Colon (tissue), 2 donors: ENCODE data around the gene APEH.
"Not testable (repeated sequence)": the region's sequence is repeated elsewhere in the genome, so short reads cannot be mapped to it uniquely, and the experiment has no call there.

Experiments
- FAIRE-seq: peaks from 2 replicates; lab custom pipeline; 2012; peaks lifted over from hg19 to GRCh38; lab: Jason Lieb, UNC
- donor health status: control.
- donor health status: control.

The APEH gene

DNA sequence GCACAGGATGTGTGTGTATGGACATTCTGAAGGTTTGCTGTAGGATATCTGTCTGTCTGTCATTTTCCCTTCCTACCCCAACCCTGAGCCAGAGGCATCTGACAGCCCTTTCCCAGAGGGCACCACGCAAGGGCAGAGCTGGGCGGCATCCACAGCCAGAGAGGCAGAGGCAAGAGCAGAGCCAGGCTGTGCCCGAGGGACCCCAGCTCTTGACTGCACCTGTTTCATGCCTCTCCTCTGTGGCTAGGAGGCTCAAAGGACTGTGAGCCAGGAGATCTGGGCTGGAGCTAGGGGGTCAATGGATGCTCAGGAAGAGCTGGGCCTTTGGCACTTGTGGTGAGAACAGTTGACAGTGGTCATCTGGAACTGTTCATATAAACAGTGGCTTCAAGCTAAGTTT is 4.8 kb upstream of the APEH start:
- FAIRE-seq: no peak

DNA sequence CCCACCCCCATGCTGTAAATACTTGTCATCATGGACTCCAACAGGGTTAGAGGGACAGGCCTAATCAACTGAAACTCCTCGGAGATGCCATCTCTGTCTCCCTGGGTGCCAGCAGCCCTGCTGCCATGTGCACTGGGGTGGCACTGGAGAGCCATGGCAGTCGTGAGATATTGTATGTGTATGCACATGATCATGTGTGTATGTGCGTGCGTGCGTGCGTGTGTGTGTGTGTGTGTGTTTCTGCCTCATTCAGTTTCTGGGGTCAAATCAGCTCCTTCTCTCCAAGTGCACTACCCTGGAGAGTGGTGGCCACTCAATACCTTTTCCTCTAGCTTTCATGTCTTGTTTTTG is 3.2 kb upstream of the APEH start:
- FAIRE-seq: no peak

DNA sequence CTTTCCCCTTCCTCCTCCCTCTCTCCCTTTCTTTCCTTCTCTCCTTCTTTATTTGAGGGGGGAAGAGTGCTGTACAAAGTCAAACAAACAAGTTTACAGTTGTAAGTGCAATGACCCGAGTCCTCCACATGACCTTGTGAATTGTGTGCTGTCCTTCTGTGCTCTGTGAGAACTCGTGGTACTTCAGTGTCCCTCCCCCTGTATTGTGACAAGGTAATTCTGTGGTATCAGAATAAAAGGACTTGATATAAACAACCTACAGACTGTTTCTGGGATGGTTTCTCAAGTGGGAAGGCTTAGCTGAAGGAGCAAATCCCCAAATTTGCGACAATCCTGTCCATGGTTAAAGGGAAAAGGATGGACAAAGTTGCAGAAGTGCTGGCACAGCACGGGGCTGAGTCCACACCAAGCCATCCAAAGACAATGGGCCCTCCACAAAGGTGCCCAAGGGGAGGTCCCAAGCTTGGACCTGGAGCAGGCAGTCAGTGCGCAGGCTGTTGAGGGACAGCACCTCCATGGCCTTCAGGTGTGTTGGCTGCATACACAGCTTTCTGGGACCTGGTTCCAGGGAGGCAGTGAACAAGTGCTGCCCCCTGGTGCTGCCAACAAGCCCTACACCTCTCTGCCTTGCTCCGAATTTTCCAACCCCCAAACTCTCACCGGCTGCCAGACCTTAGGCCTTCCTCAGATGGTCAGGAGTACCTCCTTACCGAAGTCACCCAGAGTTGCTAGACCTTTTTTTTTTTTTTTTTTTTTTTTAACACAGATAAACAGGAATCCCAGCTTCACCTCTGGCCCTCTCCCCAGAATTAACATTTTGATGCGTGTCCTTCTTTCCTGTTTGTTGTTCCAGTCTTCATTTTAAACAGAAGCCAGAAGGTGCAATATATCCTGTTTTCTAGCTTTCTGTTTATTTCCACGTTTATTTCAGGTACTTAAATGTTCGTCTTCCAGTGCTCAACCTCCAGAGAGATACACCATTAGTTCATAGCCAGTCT is 2.6 kb upstream of the APEH start:
- no peak for FAIRE-seq

DNA sequence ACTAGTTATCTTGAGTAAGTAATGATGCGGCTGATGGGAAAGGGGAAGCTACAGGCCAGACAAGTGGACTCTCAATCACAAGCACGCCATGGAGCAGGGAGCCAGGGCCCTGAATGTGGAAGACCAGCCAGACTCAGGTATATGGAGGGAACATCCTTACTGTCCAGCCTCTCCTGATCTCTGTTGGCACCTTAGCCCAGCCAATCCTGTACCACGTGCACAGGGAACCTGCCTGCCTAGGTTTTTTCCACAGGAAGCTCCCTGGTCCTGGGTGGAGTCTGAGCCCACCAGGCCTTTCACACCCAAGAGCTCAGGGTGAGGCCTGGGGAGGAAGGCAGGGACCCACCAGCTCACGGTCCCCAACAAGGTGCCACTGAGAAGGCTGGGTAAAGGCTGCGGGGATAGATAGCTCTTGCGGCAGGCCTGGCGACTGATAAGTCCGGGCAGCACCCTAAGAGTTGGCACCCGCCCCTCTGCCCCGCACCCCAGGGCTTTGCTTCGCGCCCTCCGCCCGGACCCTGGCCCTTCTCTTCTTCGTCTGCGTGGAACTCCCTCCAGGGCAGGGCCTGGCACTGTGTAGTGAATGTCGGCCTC is 933 bp upstream of the APEH start:
- FAIRE-seq: no peak

DNA sequence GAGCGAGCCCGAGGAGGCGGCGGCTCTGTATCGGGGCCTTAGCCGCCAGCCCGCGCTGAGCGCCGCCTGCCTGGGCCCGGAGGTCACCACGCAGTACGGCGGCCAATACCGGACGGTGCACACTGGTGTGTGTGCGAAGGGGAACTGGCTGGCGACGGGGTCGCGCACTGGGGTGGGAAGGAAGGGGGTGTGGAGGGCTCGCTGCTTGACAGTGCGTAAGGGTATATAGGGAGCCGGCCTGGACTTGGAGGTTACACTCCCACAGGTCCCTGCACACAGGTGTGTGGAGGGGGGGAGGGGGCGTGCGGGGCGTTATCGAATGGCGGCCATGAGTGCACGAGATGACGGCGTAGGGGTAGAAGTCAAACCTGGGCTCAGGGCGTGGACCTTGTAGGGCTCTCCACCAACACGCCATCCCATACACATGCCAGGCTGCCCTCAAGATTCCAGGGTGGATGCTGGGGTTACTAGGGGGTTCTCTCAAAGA is 389 bp downstream of the APEH start:
- no peak for FAIRE-seq

DNA sequence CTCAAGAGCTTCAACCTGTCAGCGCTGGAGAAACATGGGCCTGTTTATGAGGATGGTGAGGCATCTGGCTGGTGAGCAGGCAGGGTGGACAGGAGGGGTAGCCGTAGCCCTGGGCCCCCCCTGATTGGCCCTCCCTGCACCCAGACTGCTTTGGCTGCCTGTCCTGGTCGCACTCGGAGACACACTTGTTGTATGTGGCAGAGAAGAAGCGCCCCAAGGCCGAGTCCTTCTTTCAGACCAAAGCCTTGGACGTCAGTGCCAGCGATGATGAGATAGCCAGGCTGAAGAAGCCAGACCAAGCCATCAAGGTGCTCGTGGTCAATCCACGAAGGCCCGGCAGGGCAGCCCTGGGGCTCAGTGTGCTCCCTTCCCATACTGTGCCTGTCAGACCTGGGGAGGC is 1.8 kb downstream of the APEH start:
- no peak for FAIRE-seq

DNA sequence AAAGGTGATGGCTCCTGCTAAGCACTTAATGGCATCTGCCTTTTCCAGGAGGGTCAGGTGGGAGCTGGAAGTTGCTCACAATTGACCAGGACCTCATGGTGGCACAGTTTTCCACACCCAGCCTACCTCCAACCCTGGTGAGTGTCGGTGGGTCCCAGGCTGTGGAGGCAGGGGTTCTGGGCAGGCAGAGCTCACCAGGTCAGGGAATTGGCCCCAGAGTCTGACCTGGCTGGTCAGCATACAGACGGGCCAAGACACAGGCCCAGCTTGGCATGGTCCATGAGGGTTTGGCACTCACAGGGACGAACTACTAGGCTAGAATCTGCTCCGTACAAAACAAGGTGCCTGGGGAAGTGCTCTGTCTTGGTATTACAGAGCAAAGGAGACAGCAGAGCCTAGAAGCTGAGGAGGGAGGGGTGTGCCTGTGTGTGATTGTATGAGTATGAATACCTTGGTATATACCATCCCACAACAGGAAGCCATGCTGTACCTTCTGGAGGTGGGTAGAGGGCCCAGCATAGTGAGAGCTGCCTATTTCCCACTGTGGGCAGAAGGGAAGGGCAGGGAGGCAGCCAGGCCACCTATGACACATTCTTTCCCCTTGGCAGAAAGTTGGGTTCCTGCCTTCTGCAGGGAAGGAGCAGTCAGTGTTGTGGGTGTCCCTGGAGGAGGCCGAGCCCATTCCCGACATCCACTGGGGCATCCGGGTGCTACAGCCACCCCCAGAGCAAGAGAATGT is 6.5 kb downstream of the APEH start:
- no peak for FAIRE-seq

DNA sequence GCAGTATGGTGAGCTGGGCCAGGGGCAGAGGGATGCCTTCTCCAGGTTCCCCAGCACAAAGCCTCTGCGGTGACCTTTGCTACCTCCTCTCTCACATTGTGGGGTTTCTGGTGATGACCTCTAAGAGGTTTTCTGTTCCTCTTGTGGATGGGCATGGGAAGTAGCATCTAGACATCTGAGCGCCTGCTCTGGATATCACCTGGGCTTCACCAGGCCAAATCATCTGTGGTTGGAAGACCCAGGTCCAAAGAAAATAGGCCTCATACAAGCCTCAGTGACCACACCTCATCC is 7.0 kb downstream of the APEH start:
- FAIRE-seq: no peak

DNA sequence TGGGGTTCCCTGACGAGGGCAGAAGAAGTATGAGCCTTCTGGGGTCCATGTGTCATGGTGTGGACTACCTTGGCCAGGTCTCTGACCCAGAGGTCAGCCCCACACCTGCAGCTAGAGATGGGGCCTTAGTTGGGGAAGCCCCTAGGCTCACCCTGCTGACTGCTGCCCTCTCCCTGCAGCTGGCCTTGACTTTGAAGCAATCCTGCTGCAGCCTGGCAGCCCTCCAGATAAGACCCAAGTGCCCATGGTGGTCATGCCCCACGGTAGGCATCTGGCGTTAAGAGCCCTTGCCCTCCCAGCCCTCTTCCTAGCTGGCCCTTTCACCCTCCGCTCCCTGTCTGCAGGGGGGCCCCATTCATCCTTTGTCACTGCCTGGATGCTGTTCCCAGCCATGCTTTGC is 7.4 kb downstream of the APEH start:
- FAIRE-seq: no peak

DNA sequence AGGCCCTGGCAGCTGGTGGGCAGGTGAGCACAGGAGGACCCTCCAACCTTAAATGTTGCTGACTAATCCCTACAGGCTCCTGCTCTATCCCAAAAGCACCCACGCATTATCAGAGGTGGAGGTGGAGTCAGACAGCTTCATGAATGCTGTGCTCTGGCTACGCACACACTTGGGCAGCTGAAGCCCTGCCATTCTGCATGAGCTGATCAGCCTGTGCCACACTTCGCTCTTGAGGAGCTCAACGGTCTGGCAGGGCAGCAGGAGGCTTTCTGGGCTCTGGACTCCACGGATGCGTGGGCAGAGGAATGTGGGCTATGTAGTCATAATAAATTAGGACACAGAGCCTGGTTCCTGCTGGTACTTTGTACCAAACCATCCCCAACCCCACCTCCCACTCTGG is 9.0 kb downstream of the APEH start:
- FAIRE-seq: no peak

DNA sequence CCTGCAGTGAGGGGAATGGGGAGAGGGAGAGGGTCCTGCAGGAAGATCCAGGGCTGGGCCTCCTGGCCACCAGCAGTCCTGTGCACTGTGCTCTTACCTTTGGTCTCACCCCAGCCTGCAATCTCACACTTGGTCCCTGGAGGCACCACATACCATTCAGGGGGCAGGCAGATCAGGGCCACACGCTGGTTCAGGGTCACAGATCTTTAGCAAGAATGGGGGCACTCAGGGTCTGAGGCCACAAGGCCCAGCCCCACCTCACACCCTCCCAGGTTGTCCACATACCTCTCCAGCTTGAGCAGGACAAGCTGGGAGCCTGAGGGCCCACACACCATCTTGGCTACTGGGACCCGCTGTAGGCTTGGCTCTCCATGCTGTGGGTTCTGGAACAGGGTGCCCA is 10.3 kb downstream of the APEH start:
- FAIRE-seq: not testable (repeated sequence)

DNA sequence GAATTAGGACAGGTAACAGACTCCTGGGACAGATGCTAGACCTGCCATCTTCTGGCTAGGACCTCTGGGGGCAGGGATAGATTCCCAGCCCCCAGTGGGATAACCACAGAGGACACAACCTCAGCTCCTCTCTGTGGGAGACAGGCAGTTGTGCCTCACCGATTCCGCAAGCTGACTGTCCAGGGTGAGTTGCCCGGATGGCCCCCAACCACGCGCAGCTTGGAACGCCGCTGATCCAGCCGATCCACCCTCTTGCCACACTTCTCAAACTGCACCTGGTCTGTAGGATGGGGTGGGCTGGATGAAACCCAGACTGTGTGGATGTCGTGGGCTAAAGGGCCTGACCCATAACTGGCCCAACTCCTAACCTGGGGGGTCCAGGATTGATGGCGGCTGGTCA is 11.0 kb downstream of the APEH start:
- not testable (repeated sequence) for FAIRE-seq

DNA sequence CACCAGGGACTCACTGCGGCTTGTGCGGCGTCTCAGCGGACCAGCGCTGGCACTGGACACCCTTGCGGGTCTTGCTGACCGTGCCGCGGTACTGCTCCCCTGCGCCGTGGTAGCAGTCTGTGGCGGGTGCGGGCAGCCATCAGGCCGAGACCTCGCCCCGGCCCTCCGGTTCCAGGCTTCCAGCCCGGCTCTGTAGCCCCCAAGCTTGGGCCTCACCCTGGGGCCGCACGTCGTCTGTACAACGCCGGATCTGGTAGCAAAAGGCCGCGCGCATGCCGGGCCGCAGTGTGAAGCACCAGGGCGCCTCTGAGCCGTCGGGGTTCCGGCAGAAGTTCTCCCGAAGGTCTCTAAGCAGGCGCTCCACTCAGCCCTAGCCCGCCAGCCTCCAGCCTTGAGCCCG is 11.7 kb downstream of the APEH start:
- FAIRE-seq: not testable (repeated sequence)

DNA sequence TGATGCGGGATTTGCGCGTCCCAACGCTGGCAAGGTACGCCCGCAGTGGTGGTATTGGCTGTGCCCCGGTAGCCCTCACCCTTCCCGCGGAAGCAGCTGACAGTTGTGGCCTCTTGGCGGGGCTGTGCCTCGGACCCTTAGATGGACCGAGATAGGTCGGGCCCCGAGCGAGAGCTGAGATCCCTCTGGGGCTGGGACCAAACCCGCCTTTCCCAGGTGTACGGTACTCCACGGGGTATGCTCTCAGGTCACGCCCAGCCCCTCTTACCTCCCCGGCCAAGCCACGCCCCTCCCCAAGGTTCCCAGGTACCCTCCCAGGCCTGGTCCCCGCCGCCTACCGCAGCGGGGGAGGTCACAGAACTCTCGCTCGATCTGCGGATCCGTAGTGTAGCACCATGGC is 12.2 kb downstream of the APEH start:
- FAIRE-seq: not testable (repeated sequence)

DNA sequence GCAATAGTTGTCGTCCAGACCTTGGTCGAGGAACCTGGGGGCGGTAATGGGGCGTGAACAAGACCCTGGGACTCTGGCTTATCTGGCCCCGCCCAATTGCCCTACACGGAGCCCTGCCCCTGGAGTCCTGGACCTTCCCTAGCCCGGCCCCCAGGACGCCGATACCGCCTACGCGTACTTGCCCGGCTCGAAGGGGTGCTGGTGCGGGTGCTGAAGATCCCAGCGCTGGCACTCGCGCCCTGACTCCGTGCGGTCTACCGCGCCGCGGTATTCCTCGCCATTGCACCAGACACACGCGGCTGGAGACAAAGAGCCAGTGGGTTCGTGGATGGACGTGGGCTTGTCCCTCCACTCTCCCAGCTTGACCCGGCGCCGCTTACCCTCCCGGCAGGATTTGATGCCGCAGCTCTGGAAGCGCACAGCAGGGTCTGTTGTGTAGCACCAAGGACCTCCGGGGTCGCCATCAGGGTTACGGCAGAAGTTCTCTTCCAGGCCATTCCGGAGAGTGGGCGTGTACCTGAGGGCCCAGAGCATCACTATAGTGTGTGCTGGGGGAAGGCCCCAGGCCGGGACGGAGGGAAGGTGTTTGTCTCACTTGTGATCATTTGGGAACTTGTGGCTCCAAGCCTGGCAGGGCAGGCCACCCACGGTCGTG is 12.7 kb downstream of the APEH start:
- FAIRE-seq: not testable (repeated sequence)

DNA sequence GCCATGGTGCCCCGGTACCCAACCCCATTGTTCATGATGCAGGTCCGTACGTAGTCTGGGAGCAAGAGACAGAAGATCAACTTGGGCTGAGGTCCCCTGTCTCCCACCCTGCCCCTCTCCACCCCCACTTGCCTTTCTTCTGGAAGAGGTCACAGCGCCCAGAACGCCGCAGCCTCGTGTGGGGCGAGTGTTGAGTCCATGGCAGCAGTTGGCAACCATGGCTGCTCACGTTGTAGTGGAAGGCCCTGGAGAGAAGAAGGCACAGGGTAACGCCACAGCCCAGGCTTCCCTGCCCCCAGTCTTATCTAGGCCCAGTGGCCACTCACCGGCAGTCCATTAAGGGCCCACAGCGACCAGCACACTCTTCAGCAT is 13.3 kb downstream of the APEH start:
- FAIRE-seq: not testable (repeated sequence)

DNA sequence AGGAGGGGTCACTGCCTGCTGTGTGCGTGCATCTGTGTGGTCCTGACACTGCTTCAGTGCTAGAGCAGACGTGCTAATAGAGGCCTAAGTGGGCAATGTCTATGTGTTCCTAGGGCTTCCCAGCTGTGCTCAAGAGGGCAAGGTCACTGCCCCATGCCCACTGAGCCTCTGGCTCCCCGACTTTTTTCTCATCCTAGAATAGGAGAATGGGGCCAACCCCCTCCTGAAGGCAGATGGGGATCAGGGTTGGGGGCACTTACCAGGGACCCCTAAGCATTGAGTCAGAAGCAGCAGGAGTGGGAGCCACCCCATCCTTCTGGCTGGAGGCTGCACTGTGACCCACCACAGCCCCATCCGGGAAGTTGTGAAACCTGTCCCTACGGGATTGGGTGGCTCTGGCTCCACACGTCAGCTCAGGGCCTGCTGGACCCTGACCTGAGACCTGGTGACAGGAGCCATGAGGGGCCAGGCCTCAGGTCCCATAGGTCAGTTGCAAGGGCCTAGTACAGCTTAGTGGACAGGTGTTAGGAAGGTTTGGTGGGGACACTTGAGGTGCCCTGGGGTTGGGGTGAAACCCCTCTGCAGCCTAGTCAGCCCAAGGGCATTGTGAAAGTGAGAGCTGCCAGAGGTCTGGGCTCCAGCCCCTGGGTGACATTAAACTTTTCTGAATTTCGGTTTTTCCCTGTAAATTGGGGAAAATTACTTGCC is 14.3 kb downstream of the APEH start:
- not testable (repeated sequence) for FAIRE-seq

DNA sequence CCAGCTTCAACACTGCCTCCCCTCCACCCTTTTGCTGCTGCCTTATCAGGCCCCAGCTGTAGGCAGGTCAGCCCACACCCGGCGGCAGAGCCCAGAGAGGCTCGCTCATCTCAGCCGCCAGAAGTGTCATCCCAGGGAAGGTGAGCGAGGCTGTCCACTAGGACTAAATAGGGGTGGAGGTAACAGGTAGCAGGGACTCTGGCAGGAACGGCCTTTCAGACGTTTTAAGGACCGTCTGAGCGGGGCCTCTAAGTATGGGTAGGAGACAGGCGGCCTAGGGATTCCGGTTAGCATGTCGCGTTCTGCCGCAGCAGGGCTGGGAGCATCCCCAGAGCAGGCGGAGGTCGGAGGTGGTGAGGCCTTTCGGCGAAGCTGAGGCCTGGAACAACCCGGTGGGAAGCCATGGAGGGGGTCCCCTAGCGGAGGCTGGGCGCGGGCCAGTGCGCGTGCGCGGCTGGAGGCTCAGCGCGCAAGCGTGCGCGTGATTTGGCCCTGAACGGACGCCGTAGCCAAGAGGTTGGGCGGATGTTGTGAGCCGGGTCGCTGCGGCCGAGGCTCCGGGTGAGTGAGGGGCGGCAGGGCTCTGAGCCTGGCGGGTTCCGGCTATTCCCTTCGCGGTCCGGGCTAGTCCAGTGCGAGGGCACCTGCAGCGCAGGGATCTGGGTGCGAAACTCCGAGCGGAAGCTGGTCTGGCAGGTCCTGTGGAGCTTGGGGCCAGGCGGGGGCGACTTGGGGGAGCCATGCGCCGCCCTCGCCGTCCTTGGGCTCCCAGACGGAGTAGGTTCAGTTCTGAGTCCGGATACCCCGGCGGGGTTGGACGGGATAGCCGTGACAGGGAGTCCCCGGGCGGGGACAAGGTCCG is 15.1 kb downstream of the APEH start, which contains the start of the genes MST1 and RNF123:
MST1 (minus strand) TSS at position 429 of the 862 bp plus-strand sequence. CDS start 783 bp downstream, outside the sequence.
RNF123 (plus strand) TSS at position 512 of the 862 bp plus-strand sequence. CDS start 1,609 bp downstream, outside the sequence.
- no peak for FAIRE-seq

DNA sequence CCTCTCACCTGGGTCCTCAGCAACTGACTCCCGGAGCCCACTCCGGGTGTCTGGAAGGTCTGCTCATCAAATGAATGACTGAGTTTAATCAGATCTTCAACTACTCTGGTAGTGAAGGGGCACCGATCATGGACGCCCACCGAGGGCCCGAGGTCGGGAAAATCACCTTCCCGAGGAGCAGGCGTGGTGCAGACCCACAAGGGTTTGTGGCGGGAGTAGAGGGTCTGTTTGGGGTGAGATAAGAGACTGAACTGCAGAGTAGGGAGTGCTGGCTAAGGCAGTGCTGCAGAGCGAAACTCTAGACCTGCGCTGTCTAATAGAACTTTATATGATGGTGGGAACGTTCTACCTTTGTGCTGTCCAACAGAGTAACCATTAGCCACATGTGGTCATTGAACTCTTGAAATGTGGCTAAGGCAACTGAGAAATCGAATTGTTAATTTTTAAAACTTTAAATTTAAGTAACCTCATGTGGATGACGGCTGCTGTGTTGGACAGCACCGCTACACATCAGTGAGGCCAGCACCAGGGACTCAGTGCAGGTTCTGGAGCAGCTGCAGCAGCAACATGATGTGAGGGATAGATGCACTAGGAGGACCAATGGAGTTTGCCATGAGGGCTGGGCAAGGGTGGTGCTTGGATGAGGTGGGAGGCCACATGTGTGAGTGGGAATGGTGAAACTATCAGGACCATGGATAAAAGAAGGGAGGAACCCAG is 15.9 kb downstream of the APEH start:
- not testable (repeated sequence) for FAIRE-seq

DNA sequence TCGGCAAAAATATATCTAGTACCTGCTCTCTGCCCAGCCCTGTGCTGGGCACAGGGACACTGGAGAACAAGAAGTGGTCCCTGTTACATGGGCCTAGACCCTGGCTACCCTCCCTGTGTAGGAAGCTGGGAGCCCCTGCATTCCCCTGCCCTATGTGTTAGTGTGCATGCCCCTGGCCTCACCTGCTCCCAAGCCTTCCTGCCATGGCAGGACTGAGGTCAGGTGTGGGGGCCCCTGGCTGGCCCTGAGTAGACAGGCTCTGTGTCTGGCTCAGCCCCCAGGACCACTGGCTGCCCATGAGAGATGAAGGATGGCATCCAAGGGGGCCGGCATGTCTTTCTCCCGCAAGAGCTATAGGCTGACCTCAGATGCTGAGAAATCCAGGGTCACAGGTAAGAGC is 16.7 kb downstream of the APEH start:
- not testable (repeated sequence) for FAIRE-seq
